Medulla oblongata (tissue), 1 donor: ENCODE results near the gene NOTO.

Experiments
- DNase-seq: peaks from one replicate; pipeline ENCODE4 v3.0.0-alpha.2; 2015; ENCODE audit errors: extremely low spot score

Gene NOTO

DNA sequence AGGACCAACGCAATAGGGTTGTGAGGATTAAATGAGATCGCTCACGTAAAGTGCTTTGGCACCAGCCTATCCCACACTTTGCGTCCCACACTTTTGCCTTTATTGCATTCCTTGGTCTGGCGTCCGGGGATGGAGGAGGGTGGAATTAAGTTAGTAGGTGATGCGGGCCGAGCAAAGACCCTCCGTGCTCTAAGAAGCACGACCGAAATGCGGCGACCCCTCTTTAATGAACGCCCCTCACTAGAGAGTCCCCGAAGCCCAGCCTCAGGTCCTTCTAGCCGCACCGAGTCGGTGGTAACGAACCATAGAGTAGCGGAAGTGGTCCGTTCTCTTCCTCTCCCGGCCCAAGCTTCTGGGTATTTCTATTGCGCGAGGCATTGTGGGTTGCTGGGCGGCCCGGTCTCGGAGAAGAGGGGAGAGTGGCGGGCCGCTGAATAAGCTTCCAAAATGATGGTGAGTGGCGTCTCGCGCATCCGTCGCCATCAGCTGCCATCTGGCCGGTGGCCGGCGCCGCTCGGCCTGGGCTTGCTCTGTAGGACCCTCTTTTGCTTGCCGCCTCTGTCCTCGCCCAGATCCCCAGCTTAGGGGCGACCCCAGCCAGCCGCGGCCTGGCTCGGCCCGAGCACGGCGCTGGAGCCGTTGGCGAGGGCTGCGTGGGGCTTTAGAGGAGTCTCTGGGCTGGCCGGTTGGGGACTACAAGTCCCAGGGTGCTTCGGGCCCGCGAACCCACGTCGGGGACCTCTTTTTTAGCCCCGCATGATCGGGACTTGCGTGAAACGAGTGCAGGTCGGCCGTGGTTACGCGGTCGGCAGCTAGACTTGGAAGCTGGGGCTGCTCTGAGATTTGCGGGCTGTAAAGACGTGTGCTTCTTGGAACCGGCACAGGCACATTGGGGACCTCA is 31.8 kb downstream of the NOTO start, which contains the start of gene CCT7:
CCT7 (plus strand) TSS at position 377 of the 901 bp plus-strand sequence; CDS start at position 448, 71 bp downstream.
- DNase-seq, result peak; percentile 97

DNA sequence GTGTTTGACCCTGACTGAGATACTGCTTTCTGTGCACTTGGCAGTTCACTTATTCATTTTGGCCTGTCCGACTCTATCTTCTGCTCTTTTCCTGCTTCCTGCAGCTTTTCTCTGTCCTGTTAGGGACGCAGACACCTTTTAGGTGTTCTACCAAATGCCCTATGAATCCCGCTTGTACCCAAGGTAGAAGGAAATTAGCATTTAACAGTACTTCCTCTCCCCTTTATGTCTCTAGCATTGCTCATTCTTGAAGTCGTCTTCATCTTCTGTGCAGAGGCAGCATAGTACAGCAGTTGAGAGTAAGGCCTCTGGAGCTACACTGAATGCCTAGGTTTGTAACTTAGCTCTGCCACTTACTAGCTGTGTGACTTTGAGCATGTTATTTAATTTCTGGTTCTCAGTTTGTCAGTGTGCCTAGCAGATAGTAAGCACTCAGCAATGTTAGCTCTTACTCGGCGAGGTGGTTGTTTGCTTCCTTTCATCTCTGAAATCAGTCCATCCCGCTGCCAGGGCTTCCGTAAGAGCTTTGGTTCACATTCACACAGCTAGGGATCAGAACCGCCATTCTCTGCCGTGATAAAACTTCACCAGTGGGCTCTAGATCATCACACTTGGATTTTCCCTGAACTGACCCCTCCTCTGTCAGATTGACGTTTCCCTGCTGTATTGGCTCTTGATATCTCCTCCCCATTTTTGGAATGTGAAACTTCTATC is 33.1 kb downstream of the NOTO start:
- no peak for DNase-seq

DNA sequence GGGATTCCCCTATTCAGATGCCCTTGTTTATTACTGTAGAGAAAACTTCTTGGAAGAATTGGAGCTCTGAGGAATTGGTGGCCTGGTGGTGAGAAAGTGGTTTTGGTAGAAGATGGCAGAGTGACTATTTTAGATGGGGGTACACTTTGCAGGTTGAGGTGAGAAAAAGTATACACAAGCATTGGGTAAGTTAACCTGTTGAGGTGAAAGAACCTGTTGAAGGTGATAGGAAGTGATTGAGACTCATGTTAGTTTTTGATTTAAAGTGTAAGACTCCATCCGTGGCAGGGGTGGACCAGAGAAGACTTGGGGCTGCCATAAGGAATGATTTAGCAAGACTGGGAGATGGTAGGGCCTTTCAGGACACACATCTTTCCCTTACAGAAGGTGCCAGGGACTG is 34.8 kb downstream of the NOTO start:
- DNase-seq, result no peak

DNA sequence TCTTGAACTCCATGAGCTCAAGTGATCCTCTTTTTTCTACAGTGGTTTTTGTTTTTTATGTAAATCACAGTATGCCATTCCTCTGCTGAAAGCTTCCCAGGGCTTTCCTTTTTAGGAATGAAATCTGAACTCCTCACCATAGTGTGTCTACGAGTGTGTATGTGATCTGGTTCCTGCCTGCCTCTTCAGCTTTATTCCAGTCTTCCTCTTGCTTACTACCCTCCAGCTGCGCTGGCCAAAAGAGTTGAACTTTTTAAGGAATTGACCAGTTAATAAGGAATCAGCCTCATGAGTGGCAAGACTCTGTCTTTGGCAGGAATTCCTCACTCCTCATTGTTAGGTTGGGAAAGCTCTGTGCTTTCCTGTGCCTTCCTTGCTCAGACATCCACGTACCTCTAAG is 35.8 kb downstream of the NOTO start:
- no peak for DNase-seq

DNA sequence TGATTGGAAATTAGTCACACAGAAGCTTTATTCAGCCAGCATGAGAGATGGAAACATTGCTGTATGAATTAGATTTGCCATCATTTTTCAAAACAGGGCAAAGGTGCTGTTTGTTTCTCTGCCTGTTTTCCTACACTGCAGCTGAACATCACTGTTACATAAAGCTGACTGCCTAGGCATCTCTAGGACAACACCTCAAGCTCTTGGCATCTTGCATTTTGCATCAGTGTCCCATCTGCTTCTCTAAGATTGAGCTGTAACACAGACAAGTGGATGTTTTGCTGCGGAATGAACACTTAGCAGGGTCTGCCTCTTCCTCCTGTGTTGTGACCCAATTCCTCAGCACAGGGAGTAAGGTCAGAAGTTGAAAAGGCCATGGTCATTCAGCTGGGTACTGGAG is 36.6 kb downstream of the NOTO start:
- DNase-seq, result no peak

DNA sequence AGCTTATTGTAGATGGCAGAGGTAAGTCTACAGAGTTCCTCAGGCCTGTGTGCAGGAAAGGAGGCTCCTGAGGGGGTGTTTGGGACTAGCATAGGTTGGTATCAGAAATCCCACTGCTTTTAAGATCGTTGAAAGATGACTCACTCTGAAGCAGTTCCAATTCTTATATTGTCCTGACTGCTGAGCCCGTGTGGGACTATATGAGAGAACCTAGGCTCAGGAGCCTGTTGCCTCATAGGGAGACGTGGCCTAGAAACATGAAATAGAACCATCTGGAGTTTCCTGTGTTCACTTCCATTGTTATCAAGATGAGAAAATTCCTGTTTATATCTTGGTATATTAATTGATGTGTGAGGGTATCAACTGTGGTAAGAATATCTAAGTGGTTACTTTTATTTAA is 37.4 kb downstream of the NOTO start:
- no peak for DNase-seq

DNA sequence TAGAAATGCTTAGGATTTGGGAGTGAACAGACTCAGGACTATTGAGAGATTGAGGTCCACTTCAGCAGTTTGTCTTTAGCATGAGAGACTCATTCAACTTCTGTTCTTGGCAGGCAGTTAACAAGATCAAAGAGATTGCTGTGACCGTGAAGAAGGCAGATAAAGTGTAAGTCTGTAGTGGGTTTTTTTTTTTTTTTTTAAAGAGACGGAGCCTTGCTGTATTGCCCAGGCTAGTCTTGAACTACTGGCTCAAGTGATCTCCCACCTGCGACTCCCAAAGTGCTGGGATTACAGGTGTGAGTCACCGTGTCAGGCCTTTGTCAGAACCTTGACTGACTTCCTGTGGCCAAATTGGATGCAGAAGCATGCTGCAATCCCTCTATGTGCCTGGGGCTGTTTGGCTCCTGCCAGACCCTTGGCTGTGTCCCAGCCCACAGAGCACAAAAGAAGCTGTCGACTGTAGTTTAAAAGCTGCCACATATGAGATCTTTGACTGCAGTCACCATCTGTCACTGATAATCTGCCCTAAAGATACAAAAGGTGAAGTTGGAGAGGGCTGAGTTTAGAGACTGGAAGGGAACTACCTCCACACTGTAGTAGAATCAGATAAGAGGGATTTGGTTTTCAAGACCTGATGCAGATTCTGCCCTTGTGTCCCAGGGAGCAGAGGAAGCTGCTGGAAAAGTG is 41.7 kb downstream of the NOTO start:
- DNase-seq, result peak; percentile 46

DNA sequence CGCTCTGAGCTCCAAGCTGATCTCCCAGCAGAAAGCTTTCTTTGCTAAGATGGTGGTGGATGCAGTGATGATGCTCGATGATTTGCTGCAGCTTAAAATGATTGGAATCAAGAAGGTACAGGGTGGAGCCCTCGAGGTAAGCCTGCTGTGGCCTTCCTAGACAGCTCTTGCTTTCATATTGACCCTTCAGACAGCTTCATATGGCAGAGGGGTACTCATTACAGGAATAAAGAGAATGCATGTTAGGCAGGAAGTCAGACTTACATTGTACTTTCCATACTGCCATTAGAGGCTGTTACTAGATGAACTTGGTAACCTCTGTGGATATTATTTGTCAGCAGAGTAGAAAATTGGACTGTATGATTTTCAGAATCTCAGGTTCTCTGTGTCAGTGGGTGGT is 42.2 kb downstream of the NOTO start:
- DNase-seq, result no peak

DNA sequence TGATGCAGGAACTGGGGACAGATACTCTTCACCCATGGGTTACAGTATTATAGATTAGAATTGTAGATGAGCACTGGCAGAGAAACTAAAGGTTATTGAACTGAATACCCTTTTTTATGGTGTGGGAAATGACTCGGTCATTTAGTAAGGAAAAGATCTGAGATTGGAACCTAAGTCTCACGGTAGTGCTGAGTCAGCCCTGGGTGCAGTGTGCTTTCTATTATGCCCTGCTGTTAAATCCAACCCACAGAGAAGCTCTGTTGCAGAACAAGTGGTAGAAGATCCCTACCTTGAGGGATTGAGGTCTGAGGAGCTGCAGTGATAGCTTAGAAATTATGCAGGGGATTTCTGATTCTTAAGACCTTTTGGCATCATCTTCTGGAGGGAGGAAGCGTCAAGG is 44.5 kb downstream of the NOTO start:
- DNase-seq, result no peak

DNA sequence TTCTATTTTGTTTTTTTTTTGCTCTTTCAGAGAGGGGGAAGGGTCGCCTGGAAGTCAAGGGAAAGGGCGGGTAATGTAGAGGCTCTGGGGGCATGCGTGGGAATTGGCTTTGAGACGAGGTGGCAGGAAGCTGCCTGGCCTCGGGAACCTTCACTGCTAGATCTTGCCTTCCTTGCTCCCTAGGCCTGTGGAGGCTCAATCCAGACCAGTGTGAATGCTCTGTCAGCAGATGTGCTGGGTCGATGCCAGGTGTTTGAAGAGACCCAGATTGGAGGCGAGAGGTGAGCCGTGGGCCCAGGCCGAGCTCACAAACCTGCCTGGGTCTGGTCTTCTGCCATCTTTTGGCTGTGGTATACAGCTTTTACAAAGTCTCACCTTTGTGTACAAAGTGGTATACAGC is 47.3 kb downstream of the NOTO start:
- no peak for DNase-seq

DNA sequence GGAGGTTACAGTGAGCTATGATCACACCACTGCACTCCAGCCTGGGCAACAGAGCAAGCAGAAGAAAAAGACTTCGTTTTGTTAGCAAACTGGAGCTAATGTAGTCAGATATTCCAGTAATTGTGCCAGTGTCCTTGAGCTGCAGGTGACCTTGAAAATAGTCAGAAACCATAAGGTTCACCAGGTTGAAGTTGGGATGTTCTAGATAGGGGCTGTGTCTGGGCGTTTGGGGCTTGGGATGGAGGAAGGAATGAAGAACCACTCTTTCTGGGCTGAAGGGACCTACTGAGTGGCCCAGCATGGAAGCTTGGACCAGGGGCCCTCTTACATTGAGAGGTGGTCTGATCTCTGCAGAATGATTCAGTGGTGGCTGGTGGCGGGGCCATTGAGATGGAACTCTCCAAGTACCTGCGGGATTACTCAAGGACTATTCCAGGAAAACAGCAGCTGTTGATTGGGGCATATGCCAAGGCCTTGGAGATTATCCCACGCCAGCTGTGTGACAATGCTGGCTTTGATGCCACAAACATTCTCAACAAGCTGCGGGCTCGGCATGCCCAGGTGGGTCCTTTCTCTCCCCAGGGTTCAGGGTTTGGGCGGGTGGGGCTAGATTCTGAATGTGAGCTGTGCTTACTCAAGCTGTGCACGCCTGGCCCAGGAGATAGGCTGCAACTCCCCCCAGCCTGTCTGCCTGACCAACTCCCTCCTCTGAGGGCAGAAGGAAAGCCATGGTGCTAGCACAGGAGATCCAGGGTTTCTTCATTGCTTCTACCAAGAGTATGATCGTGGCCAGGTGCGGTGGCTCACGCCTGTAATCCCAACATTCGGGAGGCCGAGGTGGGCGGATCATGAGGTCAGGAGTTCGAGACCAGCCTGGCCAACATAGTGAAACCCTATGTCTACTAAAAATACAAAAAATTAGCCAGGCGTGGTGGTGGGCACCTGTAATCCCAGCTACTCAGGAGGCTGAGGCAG is 48.8 kb downstream of the NOTO start:
- DNase-seq, result no peak

DNA sequence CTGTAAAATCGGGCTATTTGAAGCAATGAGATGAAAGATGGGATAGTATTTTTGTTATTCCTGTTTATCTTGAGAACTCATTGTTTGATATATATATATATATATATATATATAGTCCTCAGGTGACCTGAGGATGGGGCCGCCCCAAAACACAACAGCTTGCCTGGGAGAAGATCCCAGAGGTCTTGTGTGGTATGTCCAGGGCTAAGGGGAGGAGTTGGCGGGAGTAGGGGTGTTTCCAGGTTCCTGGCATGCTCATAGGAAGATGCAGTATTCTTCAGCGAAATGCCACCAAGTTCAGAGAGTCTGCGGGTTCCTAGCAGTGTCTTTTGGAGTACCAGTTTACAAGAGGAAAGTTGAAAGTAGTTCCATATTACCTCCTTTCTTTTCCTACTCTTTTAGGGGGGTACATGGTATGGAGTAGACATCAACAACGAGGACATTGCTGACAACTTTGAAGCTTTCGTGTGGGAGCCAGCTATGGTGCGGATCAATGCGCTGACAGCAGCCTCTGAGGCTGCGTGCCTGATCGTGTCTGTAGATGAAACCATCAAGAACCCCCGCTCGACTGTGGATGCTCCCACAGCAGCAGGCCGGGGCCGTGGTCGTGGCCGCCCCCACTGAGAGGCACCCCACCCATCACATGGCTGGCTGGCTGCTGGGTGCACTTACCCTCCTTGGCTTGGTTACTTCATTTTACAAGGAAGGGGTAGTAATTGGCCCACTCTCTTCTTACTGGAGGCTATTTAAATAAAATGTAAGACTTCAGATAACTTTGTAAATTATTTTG is 50.1 kb downstream of the NOTO start:
- DNase-seq, result no peak

DNA sequence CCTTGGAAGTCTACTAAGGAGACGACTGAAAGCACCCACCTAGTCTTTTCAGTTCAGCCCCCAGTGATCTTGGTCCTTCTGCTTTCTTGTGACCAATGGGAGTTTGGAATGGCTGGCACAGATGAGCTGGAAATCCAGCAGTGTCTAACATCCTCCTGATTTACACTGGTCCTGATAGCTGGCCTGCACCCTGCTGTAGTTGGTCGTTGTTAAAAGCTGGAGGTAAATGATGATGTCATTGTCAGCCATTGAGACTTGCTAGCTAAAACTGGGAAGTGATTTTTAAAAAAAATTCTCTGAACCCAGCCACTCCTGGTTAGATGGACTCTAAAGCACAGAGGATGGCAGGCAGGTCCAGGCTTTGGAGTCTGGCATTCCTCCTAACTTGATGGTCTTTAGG is 51.0 kb downstream of the NOTO start:
- no peak for DNase-seq

DNA sequence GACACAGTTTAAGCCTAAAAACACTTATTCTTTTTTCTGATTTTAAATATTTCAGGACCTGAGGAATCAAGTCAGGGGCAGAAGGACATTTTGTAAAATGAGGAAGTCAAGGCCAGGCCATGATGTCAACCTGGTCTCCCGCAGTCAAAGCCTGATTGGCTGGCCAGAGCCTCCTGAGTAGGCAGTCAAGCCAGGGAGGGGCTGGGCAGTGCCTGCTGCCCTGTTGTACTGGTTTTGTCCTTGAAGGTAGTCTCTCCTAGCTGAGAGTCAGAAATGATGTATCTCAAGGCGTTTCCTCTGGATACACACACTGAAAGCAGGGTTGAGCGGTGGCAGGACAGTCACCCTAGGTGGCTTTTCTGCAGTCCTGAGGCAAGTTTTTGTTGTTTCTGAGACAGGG is 51.5 kb downstream of the NOTO start:
- no peak for DNase-seq

DNA sequence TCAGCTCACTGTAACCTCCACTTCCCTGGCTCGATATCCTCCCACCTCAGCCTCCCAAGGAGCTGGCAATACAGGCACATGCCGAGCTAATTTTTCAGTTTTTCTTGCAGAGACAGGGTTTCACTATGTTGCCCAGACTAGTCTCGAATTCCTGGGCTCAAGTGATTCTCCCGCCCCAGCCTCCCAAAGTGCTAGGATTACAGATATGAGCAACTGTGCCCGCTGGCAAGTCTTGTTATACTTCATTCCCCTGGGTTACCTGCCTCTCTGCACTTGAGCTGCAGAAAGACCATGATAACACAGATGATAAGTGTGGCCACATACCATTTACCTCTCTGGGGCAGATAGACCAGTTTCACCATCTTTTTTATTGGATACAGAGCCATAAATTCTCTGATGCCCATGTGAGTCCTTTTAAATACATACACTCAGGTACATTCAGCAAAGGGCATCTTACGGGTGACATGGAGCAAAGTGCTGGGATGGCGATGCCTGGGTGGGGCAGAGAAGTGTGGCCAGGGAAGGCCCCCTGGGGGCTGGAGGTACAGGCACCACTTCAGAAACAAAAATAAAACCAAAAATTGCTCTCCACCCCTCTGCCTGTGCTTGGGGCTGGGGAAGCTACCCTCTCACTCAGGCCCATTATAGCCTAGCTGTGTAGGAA is 52.1 kb downstream of the NOTO start:
- DNase-seq, result no peak

DNA sequence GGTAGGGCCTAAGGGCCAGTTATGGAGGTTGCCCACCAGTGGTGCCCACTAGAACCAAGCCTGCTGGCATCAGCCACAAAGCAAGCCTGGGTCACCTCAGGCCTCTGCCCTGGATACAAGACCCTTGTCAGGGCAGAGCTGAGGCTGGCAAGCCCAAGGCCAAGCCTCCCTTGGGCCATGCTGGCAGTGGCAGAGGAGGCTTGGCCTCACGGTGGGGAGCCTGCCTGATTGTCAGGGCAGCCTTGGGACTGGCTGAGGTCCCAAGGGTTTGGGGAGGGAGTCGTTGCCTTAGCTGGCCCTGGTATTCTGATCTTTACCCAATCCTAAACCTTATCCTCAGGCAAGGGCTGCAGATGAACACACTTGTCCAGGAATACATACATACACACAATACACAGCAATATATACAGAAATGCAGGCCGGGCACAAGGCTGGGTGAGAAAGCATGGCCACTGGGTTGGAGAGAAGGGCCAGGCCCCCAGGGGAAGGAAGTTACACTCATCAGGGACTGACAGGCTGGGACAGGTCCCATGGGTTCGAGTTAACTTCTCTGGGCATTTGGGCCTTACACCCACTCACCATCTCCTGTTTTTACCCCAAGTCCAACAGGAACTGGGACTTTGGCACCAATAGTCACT is 52.8 kb downstream of the NOTO start:
- DNase-seq, result no peak

DNA sequence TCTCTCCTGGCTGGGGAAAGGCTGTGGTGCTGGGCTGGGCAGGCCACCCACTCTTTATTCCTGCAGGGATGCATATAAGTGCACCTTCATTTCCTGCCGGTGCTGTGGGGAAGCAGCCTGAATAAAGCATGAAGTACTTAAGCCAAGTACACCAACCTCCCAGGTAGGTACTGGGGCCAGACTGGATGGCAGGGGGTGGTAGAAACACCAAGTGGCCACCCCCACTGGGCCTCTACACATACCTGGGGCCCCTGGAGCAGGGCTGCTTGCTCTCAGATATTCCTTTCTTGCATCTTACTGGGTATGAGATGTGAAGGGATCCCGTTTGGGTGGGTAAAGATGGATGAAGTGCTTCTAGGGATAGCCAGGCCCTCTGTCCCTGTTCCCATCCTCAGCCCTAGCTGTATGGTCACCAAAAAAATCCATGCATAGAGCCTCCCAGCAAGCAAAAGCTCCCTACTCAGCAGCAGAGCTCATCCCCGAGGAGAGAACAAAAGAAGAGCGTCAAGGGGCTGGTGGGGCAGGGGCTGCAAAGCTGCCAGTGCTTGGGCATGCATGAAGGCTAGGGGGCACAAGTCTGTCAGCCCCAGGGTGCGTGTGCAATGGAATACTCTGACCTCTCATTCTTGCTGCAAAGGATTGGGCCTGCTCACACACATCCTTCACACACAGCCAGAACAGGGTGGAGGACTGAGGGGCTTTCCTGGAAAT is 53.7 kb downstream of the NOTO start:
- DNase-seq, result no peak

DNA sequence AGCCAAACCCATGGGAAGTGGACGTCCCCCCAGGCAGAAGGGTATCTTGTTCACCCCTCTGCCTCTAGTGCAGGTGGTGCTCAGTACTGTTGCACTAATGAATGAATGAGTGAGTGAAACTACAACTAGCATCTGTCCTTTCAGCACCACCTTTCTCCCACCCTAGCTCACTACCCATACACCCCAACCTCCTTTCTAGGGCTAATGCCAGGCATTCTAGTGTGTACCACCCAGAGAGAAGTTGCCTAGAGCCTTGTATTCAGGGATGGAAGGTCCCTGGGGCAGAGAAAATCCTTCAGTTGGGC is 54.2 kb downstream of the NOTO start:
- no peak for DNase-seq

DNA sequence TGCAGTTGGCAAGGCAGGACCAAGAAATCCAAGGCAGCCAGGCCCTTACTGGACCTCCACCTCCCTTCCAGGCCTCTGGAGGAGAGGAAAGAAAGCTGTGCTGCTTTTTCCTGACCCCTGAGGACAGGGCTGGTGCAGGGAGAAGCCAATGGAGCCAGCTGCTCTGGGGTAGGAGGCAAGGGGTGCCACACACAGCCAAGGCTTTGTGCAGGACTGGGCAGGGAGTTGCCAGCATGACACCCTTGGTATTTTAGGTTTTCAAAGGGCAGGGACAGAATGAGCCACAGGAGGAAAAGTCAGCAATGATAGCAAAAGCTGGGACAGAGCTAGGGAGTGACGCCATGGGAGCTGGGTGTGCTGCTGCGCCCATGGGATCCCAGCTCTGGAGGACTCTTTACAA is 54.6 kb downstream of the NOTO start:
- no peak for DNase-seq
